ENCODE measurements around the gene MGAT1.
A peak's percentile ranks its signal among the peaks of the same experiment; 100 is the strongest.

Gene MGAT1

DNA sequence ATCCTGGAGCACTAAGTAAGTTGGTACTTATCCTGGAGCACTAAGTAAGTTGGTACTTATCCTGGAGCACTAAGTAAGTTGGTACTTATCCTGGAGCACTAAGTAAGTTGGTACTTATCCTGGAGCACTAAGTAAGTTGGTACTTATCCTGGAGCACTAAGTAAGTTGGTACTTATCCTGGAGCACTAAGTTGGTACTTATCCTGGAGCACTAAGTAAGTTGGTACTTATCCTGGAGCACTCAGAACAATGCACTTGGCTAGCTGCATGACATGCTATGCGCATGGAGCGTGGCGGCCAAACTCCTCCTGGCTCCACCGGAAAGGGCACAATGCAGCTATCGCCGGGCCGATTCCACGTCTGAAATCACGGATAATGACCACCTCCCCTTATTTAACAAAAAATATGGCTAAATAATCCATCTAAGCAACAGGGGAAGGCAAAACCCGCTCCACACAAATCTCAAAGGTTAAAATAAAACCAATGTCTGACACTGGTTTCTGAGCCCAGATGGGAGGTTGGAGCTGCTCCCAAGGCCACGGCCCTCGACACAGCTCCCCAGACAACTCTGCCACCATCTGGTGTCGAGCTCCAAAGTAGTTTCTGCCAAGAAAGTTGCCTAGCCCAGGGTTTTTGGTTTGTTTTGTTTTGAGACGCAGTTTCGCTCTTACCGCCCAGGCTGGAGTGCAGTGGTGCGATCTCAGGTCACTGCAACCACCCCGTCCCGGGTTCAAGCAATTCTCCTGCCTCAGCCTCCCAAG lies 13.8 kb downstream of the MGAT1 start:
- DNase-seq = peak in 1 of 10 donors; percentile 26
- intact Hi-C loops (cut with DNase I) = loop anchor here (10.0 kb wide), 1 partner anchor 396 kb away; no protein-coding TSS in a partner anchor

DNA sequence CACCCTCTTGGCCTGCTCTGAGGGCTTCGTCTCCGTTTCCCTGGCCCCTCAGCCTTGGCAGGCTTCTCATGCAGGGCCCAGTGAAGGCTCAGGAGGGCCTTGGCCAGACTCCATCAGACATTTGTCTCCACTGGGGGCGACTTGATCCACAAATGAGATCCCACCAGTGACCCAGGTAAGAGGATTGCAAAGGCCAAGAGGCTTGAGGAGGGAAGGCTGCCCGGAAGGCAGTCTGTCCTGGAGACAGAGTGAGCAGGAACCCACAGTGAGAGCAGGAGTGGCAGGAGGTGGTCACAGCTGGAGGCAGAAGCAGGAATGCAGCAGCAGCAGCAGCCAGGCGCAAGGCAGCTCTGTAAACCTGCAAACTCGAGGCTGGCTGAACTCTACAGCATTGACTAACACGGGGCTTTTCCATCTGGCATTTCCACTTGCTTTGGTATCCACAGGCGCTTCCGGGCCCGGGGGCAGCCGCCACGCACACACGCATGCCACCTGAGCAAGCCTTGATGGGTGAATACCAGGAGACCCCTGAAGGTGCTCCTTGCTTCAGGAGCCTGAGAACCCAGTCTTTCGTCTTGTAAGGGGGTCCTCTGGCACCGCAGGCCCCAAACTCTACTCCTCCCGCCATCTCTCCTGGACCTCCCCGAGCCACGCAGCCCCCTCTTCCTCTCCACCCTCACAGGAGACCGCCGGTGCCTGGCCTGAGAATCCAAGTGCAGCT lies 14.7 kb downstream of the MGAT1 start:
- peak in 2 of 10 donors; percentile 52 to 64 for DNase-seq
- intact Hi-C loops (cut with DNase I) = loop anchor here (10.0 kb wide), 1 partner anchor 397 kb away; no protein-coding TSS in a partner anchor

DNA sequence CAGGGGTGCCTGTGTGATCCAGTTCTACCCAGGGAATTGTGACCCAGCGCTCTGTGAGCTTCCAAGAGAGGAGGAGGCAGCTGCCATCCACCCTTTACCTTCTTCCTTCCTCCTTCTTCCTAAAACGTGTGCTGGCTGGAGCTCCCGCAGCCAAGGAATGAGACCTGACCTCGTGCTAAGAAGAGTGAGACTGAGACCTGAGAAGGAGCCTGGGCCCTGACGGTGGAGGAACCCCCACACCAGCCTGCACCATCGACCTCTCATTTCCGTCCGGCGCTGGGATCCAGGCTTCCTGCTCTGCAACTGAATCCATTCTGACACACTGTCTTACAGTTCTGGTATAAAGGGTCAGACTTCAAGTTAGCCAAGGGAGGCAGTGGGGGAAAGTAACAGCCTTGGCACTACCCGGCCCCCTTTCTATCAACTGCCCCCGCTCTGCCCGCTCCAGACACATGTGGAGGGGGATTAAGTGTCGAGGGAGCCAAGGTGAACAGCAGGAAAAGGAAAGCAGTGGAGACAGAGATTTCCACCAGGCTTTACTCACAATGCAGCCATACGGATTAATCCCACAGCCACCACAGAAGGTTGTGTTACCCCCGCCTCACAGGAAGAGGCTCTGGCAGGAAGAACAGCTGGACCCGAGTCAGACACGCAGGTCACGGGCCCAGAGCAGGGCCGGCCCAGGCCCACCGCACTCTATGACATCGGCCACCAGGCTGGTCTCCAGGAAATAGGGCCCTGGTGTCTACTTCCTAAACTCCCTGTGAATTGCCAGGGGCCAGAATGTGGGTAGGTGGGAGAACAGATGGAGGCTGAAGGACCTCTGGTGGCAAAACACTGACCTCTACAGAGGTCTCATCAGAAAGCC lies 15.8 kb downstream of the MGAT1 start:
- peak in 2 of 10 donors; percentile 55 to 66 for DNase-seq
- intact Hi-C loops (cut with DNase I) = loop anchor here (10.0 kb wide), 1 partner anchor 398 kb away; no protein-coding TSS in a partner anchor

DNA sequence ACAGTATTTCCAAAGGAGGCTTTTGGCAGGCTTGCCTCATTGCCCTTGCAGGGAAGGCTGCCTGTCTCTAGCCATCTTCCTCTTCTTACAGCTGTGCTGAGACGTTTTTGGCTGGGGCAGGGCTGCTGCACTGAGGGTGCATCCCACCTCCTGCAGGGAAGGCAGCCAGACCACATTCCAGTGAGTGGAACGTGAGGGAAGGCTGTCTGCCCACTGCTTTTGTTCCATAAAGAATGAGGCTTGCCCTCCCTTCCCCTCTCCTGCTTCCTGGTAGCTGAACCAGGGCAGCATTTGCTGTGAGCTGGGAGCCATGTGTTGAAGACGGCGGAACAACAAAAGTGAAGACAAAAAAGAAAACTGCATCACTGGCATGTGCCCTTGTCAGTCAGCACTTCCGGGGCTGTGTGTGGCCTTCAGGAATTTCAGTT lies 16.8 kb downstream of the MGAT1 start:
- DNase-seq = peak in 2 of 10 donors; percentile 68 to 70
- intact Hi-C loops (cut with DNase I) = loop anchor here (2.0 to 10.0 kb wide), 2 partner anchors 83 to 399 kb away; no protein-coding TSS in a partner anchor

DNA sequence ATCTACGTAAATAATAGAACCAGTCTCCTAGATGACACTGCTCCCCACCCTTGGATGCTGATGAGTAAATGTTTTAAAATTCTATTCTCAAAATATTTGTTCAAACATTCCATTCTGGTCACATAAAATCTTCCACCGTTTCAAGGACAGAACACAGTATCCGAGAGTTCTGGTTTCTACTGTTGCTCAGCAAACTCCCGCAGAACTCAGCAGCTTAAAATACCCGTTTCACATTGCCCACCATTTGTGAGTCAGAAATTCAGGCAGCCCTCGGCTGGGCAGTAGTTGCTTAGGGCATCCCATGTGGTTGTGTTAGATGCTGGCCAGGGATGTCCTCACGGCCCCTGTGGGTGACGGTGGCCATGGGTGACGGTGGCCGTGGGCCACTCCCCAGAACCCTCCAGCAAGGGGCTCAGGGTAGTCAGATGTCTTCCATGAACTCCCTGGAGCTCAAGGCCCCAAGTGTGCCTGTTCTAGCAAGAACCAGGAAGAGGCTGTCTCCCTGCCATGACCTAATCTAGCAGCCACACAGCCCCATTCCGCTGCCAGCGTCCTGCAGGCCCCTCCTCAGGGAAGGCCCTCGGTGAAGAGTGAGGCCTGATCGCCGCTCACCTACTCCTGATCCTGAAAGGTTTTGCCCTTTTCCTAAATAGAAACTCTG lies 17.4 kb downstream of the MGAT1 start:
- intact Hi-C loops (cut with DNase I) = loop anchor here (2.0 to 10.0 kb wide), 2 partner anchors 84 to 400 kb away; no protein-coding TSS in a partner anchor
- DNase-seq = peak in 2 of 10 donors; percentile 43 to 71

DNA sequence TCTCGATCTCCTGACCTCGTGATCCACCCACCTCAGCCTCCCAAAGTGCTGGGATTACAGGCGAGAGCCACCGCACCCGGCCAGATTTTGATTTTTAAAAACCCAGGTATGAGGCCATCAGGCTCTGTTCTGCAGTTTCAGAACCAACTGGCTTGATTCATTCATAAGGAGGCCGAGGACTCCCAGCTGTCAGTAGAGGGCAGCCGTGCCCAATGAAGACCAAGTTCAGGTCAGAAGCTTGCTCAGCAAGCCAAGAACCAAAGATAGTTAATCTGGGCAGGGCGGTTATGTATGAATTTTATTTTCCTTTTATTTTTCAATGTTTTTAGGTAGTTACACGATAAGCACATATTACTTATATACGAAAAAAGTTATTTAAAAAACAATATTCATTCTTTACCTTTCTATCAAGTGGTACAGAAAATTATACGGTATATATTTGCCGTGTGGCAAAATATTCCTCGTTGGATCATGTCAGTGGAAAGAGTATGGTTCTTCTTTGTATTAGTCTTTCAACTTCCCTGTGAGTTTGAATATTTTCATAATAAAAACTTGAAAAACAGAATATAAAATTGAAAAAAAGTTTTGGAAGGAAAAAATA lies 18.0 kb downstream of the MGAT1 start:
- DNase-seq = peak in 9 of 10 donors; percentile 66 to 97 (median 81)
- intact Hi-C loops (cut with DNase I) = loop anchor here (2.0 to 10.0 kb wide), 2 partner anchors 84 to 400 kb away; no protein-coding TSS in a partner anchor

DNA sequence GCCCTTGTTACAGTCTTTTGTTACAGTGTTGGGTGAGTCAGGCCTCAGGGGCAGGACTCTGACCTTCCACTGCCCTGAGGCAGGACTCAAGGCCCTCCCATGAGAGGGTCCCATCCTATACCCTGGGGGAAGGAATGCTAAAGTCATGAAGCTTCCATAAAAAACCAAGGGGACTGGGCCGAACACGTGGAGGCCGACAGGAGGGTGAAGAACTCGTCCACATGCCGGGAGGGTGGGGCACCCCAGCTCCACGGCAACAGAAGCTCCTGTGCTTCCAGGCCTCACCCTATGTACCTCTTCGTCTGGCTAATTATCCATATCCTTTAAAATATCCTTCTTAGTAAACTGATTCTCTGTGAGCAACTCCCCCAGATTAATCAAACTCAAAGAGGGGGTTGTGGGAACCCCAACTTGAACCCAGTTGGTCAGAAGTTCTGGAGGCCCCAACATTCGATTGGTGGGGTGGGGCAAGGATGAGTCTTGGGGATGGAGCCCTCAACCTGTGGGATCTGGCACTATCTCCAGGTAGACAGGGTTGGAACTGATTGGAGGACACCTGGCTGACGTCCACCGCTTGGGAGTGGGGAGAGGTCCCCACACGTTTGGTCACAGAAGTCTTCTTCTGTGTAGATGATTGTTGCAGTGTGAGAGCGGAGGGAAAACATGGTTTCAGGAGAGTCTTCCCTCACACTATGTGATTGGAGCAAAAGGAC lies 19.1 kb downstream of the MGAT1 start:
- intact Hi-C loops (cut with DNase I) = loop anchor here (2.0 to 10.0 kb wide), 2 partner anchors 85 to 401 kb away; no protein-coding TSS in a partner anchor
- DNase-seq = peak in 2 of 10 donors; percentile 19 to 55

DNA sequence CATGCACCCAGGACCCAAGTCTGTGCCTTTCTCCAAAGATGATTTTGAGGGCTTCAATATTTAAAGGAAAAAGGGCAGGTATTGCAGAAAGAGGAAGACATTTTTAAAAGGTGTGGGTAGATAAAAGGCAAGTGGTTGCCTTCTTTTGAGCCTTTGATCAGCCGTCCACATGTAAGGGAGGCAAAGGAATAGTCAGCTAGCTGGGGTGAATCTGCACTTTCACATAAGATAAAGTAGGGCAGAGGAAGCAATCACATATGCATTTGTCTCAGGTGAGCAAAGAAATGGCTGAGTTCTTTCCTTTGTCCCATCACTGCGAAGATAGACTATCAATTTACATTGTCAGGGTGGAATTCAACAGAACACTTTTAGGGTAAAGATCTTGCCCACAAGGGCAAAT lies 19.9 kb downstream of the MGAT1 start:
- intact Hi-C loops (cut with DNase I) = loop anchor here (10.0 kb wide), 1 partner anchor 402 kb away; no protein-coding TSS in a partner anchor

DNA sequence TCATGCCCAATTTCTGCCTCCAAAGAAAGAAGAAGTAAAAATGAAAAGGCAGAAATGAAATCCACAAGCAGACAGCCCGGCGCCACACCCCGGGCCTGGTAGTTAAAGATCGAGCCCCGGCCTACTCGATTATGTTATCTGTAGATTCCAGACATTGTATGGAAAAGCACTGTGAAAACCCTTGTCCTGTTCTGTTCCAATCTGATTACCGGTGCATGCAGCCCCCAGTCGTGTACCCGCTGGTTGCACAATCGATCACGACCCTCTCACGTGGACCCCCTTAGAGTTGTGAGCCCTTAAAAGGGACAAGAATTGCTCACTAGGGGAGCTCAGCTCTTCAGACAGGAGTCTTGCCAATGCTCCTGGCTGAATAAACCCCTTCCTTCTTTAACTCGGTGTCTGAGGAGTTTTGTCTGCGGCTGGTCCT lies 20.7 kb downstream of the MGAT1 start:
- intact Hi-C loops (cut with DNase I) = loop anchor here (10.0 kb wide), 1 partner anchor 403 kb away; no protein-coding TSS in a partner anchor
- peak in 1 of 10 donors; percentile 17 for DNase-seq

More for the DNA sequence above, 19.9 kb downstream of the MGAT1 start:
- no peak for DNase-seq

DNA sequence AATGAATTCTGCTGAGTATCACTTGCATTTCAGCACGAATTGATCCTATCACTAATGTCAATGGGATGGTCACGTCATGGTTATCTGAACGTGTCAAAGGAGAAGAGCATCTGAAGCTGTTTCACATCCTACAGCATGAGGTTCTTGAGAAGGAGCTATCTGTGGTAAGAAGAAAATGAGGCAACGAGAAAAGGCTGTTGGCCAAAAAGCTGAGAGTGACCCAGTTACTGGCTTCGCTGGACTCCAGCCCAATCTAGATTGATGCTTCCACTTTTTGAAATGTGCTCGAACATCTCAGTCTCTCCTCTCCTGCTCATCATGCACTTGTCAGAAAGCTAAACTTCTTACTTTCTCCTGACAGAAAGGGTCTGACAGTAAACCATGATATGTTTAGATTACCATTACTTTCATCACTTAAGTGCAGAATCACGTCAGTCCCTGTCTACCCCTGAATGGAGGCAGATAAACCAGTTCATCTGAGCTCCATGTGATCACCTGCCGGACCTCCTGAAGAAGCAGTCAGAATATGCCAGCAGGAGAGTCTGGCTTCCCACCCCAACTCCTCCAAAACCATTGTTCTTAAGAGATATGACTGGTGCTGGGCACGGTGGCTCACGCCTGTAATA lies 22.5 kb downstream of the MGAT1 start:
- intact Hi-C loops (cut with DNase I) = loop anchor here (10.0 kb wide), 1 partner anchor 405 kb away; no protein-coding TSS in a partner anchor
- peak in 1 of 10 donors; percentile 18 for DNase-seq

DNA sequence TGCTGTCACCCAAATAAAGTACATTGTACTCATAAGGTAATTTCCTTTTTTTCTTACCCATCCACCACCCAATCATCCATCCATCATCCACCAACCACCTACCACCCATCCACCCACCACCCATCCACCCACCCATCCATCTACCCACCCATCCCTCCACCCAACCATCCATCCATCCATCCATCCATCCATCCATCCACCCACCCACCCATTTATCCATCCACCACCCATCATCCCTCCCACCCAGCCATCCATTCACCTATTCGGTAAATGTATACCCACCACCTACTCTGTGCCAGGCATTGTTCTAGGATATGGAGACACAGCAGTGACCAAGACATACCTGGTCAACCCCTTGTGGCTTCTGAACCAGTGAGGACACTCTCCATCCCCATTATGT lies 25.1 kb downstream of the MGAT1 start:
- intact Hi-C loops (cut with DNase I) = no loop called here

DNA sequence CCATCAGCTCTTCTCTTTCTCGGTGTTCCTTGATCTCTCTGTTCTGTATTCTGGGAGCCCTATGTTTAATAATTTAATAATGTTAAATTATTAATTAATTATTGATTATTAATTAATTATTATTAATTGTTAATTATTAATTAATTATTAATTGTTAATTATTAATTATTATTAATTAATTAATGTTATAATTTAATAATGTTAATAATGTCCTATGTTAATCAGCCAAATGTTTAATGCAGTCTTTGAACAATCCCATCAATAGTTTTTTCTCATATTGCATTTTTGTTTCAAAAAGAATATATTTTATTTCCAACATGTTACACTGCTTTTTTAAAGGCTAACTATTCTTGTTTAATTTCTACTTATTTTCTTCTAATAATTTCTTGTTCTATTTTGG lies 26.2 kb downstream of the MGAT1 start:
- no peak for DNase-seq
- intact Hi-C loops (cut with DNase I) = no loop called here

More for the DNA sequence above, 25.1 kb downstream of the MGAT1 start:
- DNase-seq = no peak

DNA sequence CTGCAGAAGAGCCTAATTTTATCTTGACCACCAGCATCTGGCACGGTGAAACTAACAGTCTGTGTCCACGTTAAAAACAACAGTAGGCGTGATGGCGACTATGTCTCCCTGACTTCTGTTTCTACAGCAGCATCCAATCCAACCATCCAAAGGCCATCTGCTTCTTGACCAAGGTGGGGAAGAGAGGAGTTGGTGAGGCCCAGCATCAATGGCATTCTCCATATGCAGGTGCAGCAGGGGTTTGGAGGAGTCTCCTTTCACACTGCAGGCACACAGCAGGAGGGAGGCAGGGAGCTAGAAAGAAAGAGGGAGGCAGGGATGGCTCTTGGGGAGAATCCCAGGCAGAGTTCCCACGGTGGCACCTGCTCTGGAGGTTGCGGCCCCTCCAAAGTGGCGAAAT lies 27.0 kb downstream of the MGAT1 start:
- intact Hi-C loops (cut with DNase I) = no loop called here
- peak in 2 of 10 donors; percentile 22 to 25 for DNase-seq

DNA sequence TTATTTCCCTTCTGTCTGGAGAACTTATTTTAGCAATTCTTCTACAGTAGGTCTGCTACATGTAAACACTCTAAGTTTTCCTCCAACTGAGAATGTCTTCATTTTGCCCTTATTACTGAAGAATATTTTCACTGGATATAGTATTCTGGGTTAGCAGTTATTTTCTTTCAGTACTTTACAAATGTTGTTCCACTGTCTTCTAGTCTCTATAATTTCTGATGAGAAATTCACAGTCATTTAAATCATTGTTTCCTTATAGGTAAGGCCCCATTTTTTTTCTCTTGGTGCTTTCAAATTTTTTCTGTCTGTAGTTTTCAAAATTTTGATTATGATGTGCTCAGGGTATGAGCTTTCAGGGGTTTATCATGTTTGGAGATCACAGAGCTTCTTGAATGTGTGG lies 30.8 kb downstream of the MGAT1 start:
- intact Hi-C loops (cut with DNase I) = no loop called here
- DNase-seq = no peak

DNA sequence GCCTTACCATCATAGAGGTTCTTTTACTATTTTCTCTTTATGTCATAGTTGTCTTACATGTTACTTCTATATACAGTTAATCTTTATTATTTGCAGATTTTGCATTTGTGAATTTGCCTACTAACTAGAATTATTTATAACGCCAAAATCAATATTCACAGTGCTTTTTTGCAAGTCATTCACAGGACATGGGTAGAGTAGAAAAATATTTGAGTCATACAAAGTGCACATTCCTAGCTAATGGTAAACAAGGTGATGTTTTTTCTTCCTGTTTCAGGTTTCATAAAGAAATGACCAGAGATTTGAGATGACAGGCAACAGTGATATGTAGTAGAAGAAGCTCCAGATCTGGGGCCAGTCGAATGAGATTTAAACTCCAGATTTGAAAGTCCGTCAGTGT lies 32.8 kb downstream of the MGAT1 start:
- intact Hi-C loops (cut with DNase I) = no loop called here
- no peak for DNase-seq

DNA sequence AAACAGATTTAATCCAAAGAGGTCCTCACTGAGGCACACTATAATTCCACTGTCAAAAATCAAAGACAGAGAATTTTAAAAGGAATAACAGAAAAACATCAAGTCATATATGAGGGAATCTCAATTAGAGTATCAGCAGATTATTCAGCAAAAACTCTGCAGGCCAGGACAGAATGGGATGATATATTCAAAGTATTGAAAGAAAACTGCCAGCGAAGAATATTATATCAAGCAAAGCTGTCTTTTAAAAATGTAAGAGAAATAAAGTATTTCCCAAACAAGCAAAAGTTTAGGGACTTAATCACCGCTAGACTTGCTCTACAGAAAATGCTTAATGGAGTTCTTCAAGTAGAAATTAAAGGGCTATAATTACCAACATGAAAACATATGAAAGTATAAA lies 47.0 kb downstream of the MGAT1 start:
- intact Hi-C loops (cut with DNase I) = no loop called here
- no peak for DNase-seq

DNA sequence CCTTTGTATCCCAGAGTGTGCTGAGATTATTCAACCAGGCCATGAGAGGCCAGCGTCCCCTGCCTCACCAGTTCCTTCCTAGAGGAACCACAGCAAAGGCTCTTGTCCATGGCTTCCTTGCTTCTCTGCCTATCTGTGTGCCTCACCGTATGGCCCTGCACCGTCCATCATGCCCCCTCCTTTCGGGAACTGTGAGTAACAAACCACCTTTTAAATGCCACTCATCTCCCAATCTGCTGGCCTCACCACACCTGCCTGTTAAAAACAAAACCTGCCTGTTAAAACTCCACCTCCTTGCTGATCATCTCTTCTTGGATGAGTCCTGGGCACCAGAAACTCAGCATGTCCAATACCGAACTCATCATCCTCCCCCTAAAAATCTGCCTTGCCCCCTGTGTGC lies 58.4 kb downstream of the MGAT1 start:
- intact Hi-C loops (cut with DNase I) = no loop called here
- DNase-seq = no peak

DNA sequence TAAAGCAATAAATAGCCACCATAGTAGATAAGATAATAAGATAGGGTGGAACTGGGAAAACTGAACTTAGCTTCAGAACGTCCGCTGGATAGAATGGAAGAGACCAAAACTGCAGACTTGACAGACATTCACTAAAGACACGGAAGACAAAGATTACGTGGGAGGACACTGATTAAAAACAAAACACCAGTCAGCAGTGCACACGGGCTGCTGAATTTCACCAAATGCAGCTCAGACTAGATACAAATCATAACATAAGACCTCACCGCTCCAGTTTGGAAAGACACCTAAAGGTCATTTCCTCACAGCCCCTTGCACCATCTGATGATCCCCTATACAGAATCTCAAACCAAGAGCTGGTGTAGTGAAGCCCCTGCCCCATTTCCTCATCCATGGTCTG lies 59.9 kb downstream of the MGAT1 start:
- intact Hi-C loops (cut with DNase I) = no loop called here
- no peak for DNase-seq

All from posterior cingulate gyrus (tissue), 11 donors.